Measurements from ENCODE around the gene UNC5B. TPM values are rescaled to one million over a fixed set of nuclear protein-coding genes. Genes with fewer than 3 reads are reported as not detected.

Gene UNC5B
- total and polyA plus RNA-seq, 2 donors (not counting 1 experiment from before 2014, with no cell fraction given): 2.5 to 60.8 TPM

GRCh38 chr10:71201849-71202248 lies 10.5 kb upstream of the UNC5B start:
- DNase-seq (ENCODE audit: low read depth in 2 of 2): no peak
- Histone ChIP-seq H3K4me1 (ENCODE audit: control insufficient read depth, extremely low read depth, insufficient read depth, low read length) (no peaks in the 10 kb centered on the region), H3K79me2 (ENCODE audit: control insufficient read depth, insufficient read depth, low read length) (no peaks in the 10 kb centered on the region), H3K4me2 (ENCODE audit: extremely low read depth, insufficient read depth, low read length) (no peak overlapping the region), H3K9ac (ENCODE audit: insufficient read depth, low read length) (no peak overlapping the region), H3K27me3 (ENCODE audit: control insufficient read depth, insufficient read depth, low read length) (peaks cover 9% of the 10 kb centered on the region), H3K27ac (ENCODE audit: insufficient read depth, low read length) (no peak overlapping the region), H3K4me3 (replicated peaks in 1 of 4; ENCODE audit: control extremely low read depth in 1 of 4, insufficient read depth in 1 of 4, low read depth in 3 of 4, low read length in 4 of 4) (no peak overlapping the region), H4K20me1 (ENCODE audit: control insufficient read depth, extremely low read depth, insufficient read depth, low read length) (no peaks in the 10 kb centered on the region), H3K9me3 (ENCODE audit: control insufficient read depth, insufficient read depth, low read depth, low read length) (no peaks in the 10 kb centered on the region), H2AFZ (ENCODE audit: low read length) (no peak overlapping the region), H3K36me3 (ENCODE audit: control insufficient read depth, insufficient read depth, low read length) (no peaks in the 10 kb centered on the region)
- TF ChIP-seq CTCF (conservative IDR thresholded peaks at IDR 0.05 in 1 of 2, IDR thresholded peaks at IDR 0.05 in 1 of 2; ENCODE audit: low read depth in 1 of 2, low read length in 2 of 2): no peak
- no peak for TF ChIP-seq EZH2 (IDR thresholded peaks at IDR 0.05; ENCODE audit: low read length, missing control alignments)

GRCh38 chr10:71202314-71202713 lies 10.1 kb upstream of the UNC5B start:
- no peaks in the 10 kb centered on the region for H3K36me3 ChIP-seq (ENCODE audit: control insufficient read depth, insufficient read depth, low read length)
- no peak overlapping the region for H3K4me3 ChIP-seq (replicated peaks in 1 of 4; ENCODE audit: control extremely low read depth in 1 of 4, insufficient read depth in 1 of 4, low read depth in 3 of 4, low read length in 4 of 4)
- no peak for TF ChIP-seq CTCF (conservative IDR thresholded peaks at IDR 0.05 in 1 of 2, IDR thresholded peaks at IDR 0.05 in 1 of 2; ENCODE audit: low read depth in 1 of 2, low read length in 2 of 2)
- TF ChIP-seq EZH2 (IDR thresholded peaks at IDR 0.05; ENCODE audit: low read length, missing control alignments): no peak
- no peak for DNase-seq (ENCODE audit: low read depth in 2 of 2)
- no peaks in the 10 kb centered on the region for H3K9me3 ChIP-seq (ENCODE audit: control insufficient read depth, insufficient read depth, low read depth, low read length)
- no peaks in the 10 kb centered on the region for H3K79me2 ChIP-seq (ENCODE audit: control insufficient read depth, insufficient read depth, low read length)
- no peaks in the 10 kb centered on the region for H3K4me1 ChIP-seq (ENCODE audit: control insufficient read depth, extremely low read depth, insufficient read depth, low read length)
- peaks cover 9% of the 10 kb centered on the region for H3K27me3 ChIP-seq (ENCODE audit: control insufficient read depth, insufficient read depth, low read length)
- H2AFZ ChIP-seq (ENCODE audit: low read length): no peak overlapping the region
- H4K20me1 ChIP-seq (ENCODE audit: control insufficient read depth, extremely low read depth, insufficient read depth, low read length): no peaks in the 10 kb centered on the region
- H3K27ac ChIP-seq (ENCODE audit: insufficient read depth, low read length): no peak overlapping the region
- H3K9ac ChIP-seq (ENCODE audit: insufficient read depth, low read length): no peak overlapping the region
- no peak overlapping the region for H3K4me2 ChIP-seq (ENCODE audit: extremely low read depth, insufficient read depth, low read length)

GRCh38 chr10:71203124-71203523 lies 9.2 kb upstream of the UNC5B start:
- TF ChIP-seq EZH2 (IDR thresholded peaks at IDR 0.05; ENCODE audit: low read length, missing control alignments) (no peak), CTCF (conservative IDR thresholded peaks at IDR 0.05 in 1 of 2, IDR thresholded peaks at IDR 0.05 in 1 of 2; ENCODE audit: low read depth in 1 of 2, low read length in 2 of 2) (no peak)
- Histone ChIP-seq H3K79me2 (ENCODE audit: control insufficient read depth, insufficient read depth, low read length) (no peaks in the 10 kb centered on the region), H3K4me3 (replicated peaks in 1 of 4; ENCODE audit: control extremely low read depth in 1 of 4, insufficient read depth in 1 of 4, low read depth in 3 of 4, low read length in 4 of 4) (no peak overlapping the region), H3K9me3 (ENCODE audit: control insufficient read depth, insufficient read depth, low read depth, low read length) (no peaks in the 10 kb centered on the region), H2AFZ (ENCODE audit: low read length) (no peak overlapping the region), H3K27me3 (ENCODE audit: control insufficient read depth, insufficient read depth, low read length) (peaks cover 9% of the 10 kb centered on the region), H3K4me1 (ENCODE audit: control insufficient read depth, extremely low read depth, insufficient read depth, low read length) (no peaks in the 10 kb centered on the region), H3K36me3 (ENCODE audit: control insufficient read depth, insufficient read depth, low read length) (no peaks in the 10 kb centered on the region), H3K4me2 (ENCODE audit: extremely low read depth, insufficient read depth, low read length) (no peak overlapping the region), H3K9ac (ENCODE audit: insufficient read depth, low read length) (no peak overlapping the region), H3K27ac (ENCODE audit: insufficient read depth, low read length) (no peak overlapping the region), H4K20me1 (ENCODE audit: control insufficient read depth, extremely low read depth, insufficient read depth, low read length) (no peaks in the 10 kb centered on the region)
- DNase-seq (ENCODE audit: low read depth in 2 of 2): no peak

Data from fibroblast of lung (primary cell).